Common myeloid progenitor, CD34-positive (primary cell): ENCODE data around the gene SETDB2. TPM values are rescaled to one million over a fixed set of nuclear protein-coding genes. Genes with fewer than 3 reads are reported as not detected.

ENCODE experiments used
- CTCF ChIA-PET: fragments of 350-600 bp; sonication (Branson Sonifier 250); formaldehyde crosslinking; loops from one replicate; lab custom pipeline; 2021; ENCODE audit warnings: antibody characterized with exemption; lab: Charles Lee
- POLR2A ChIA-PET: fragments of 350-600 bp; sonication (Branson Sonifier 250); formaldehyde crosslinking; loops from one replicate; lab custom pipeline; 2021; ENCODE audit warnings: antibody characterized with exemption; lab: Charles Lee
- DNase-seq, 3 donors: peaks; one replicate each; pipeline versions ENCODE4 v3.0.0 to v3.0.0-alpha.2; 2013
- H3K27ac ChIP-seq, 2 experiments: 1 replicate in 1 of 2; 2 replicates in 1 of 2; pipeline ENCODE4 v1.7.0; 2013; ENCODE audit warnings: inconsistent platforms in 2 of 2, low read length in 2 of 2, mild to moderate bottlenecking in 2 of 2, low read depth in 1 of 2, moderate library complexity in 1 of 2; ENCODE audit not compliant: severe bottlenecking in 2 of 2, insufficient read depth in 1 of 2, poor library complexity in 1 of 2
- H3K27me3 ChIP-seq, 5 experiments: replicated peaks in 2 of 5; 1 replicate in 3 of 5; 2 replicates in 2 of 5; pipeline versions ENCODE4 v1.6.1 to v1.7.0; 2013; ENCODE audit warnings: low read length in 4 of 5, mild to moderate bottlenecking in 2 of 5, moderate library complexity in 2 of 5, inconsistent platforms in 1 of 5; ENCODE audit not compliant: insufficient read depth in 5 of 5, control insufficient read depth in 4 of 5
- H3K36me3 ChIP-seq, 4 experiments: 1 replicate in 2 of 4; 2 replicates in 2 of 4; pipeline versions ENCODE4 v1.6.1 to v1.7.0; 2013; ENCODE audit warnings: low read length in 3 of 4, control low read depth in 1 of 4, mild to moderate bottlenecking in 1 of 4; ENCODE audit not compliant: control insufficient read depth in 4 of 4, insufficient read depth in 4 of 4
- H3K4me1 ChIP-seq, 4 experiments: 1 replicate in 3 of 4; 2 replicates in 1 of 4; pipeline versions ENCODE4 v1.6.1 to v1.7.1; 2013; ENCODE audit warnings: low read length in 3 of 4, mild to moderate bottlenecking in 3 of 4, control low read depth in 1 of 4, inconsistent platforms in 1 of 4, moderate library complexity in 1 of 4; ENCODE audit not compliant: control insufficient read depth in 4 of 4, insufficient read depth in 4 of 4; ENCODE audit errors: control extremely low read depth in 1 of 4
- H3K4me3 ChIP-seq, 7 experiments: 1 replicate in 4 of 7; 2 replicates in 3 of 7; pipeline versions ENCODE4 v1.5.1 to v1.7.0; 2013; ENCODE audit warnings: mild to moderate bottlenecking in 7 of 7, low read length in 6 of 7, moderate library complexity in 6 of 7, inconsistent platforms in 2 of 7, low read depth in 2 of 7, control low read depth in 1 of 7; ENCODE audit not compliant: insufficient read depth in 4 of 7, control insufficient read depth in 1 of 7; ENCODE audit errors: extremely low read depth in 1 of 7
- H3K9me3 ChIP-seq, 5 experiments: 1 replicate in 4 of 5; 2 replicates in 1 of 5; pipeline versions ENCODE4 v1.6.1 to v1.7.1; 2013; ENCODE audit warnings: low read length in 4 of 5, mild to moderate bottlenecking in 2 of 5, inconsistent platforms in 1 of 5, low read depth in 1 of 5, moderate library complexity in 1 of 5; ENCODE audit not compliant: control insufficient read depth in 4 of 5, insufficient read depth in 2 of 5; ENCODE audit errors: control extremely low read depth in 1 of 5
- WGBS: methylation state at CpG from one replicate; pipeline ENCODE4 v1.1.5; 2013; ENCODE audit not compliant: insufficient coverage; 5-methylcytosine and 5-hydroxymethylcytosine counted together
- polyA plus RNA-seq: library from polyadenylated mRNA; unstranded; fragments of 120-200 nt; gene quantifications from one replicate; pipeline ENCODE4 v1.2.1, GENCODE V29; 2013

Gene SETDB2
- polyA plus RNA-seq = 33.9 TPM

DNA sequence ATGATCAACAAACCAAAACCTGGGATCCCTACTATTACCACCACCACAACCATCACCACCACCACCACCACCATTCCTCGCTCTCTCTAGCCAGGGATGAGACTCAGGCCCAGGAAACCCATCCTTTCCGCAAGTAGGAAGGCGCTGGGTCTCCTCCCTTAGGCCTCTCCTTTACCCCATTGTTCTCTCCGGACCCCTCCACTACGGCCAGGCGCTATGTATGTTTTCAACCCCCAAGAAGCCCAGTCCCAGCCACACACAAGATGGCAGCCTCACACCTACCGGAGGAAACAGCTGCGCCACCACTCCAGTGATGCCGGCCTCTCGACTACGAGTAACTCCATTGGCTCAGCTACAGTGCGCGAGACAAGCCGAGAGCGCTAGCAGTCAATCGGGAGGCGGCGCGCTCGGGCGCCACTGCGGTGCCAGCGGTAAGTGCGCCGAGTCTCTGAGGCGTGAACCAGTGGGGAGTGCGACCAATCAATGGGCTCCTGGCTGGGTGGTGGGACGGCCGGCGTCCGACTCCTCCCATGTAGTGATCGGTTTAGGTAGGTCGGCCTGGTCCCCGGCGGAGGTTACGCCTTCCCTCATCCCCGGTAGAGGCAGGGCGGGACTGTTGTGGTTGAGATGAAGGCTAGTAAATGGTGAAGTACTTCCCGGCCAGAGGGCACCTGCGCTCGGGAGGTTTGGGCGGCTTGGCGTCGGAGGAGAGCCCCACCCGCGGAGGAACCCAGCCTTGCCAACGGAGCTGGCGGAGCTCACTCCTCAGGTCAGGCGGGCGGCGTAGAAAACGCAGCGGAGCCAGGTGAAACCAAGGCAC lies at the start of gene SETDB2, which contains the start of gene CAB39L:
Gene SETDB2 (plus strand): TSS at position 571 of the 820 bp plus-strand sequence. CDS start 7,620 bp downstream, outside the sequence.
Gene CAB39L (minus strand): TSS at position 361 of the 820 bp plus-strand sequence. CDS start 61,154 bp downstream, outside the sequence.
- peak; percentile 100 for DNase-seq
- no peaks in the 10 kb centered on the region for H3K27me3 ChIP-seq
- CTCF ChIA-PET = interaction anchor here (0.7 to 2.1 kb wide), 11 partner anchors 9 to 164 kb away, joined by 3 to 7 read pairs (median 3); partner anchors contain the start of gene PHF11
- peak within 1 kb of the TSS; percentile 66 to 90 for H3K27ac ChIP-seq
- peaks cover 10 to 50% (median 30%) of the 10 kb centered on the region in 4 experiments for H3K4me1 ChIP-seq
- H3K9me3 ChIP-seq = no peaks in the 10 kb centered on the region
- POLR2A ChIA-PET = interaction anchor here (1.5 kb wide), 1 partner anchor 349 kb away, joined by 6 read pairs; the partner anchor contains the start of gene KPNA3
- H3K36me3 ChIP-seq = peaks cover 0 to under 1% (median 0%) of the 10 kb centered on the region in 4 experiments
- WGBS = under 1% methylated on average over 47 of the region's 53 CpGs
- peak within 1 kb of the TSS; percentile 75 to 90 (median 83) for H3K4me3 ChIP-seq

DNA sequence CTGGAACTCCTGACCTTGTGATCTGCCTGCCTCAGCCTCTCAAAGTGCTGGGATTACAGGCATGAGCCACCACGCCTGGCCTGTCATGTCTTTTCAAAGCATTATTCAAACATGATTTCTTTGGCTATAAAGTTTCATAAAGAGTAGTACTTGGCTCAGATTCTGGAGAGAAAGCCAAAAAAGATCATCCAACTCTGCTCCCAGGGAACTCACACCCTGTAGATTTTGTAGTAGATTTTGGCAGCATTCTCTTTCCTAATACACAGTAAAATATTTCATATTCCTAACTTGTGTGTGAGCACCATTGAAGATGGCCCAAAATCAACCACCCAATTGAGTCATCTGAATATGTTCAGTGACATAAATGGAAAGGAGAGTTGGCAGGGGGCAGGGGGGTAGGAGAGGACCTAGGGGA lies 48.6 kb upstream of the SETDB2 start:
- no peak overlapping the region for H3K27ac ChIP-seq
- no peak for DNase-seq
- CTCF ChIA-PET = no interaction called here

GRCh38 chr13:49395878-49396380 lies 48.1 kb upstream of the SETDB2 start:
- WGBS = no CpG with 5 or more reads among the region's 1 CpG
- no peak for DNase-seq
- peaks cover 0 to 4% (median 0%) of the 10 kb centered on the region in 4 experiments for H3K4me1 ChIP-seq
- no peaks in the 10 kb centered on the region for H3K9me3 ChIP-seq
- no peaks in the 10 kb centered on the region for H3K27me3 ChIP-seq
- CTCF ChIA-PET = no interaction called here
- H3K27ac ChIP-seq = no peak overlapping the region
- no peak overlapping the region for H3K4me3 ChIP-seq
- no peaks in the 10 kb centered on the region for H3K36me3 ChIP-seq
- POLR2A ChIA-PET = no interaction called here

More for the DNA sequence above, 48.6 kb upstream of the SETDB2 start:
- Histone ChIP-seq H3K9me3 (no peaks in the 10 kb centered on the region), H3K27me3 (no peaks in the 10 kb centered on the region), H3K4me3 (no peak overlapping the region), H3K36me3 (no peaks in the 10 kb centered on the region), H3K4me1 (peaks cover 0 to 2% (median 0%) of the 10 kb centered on the region in 4 experiments)
- WGBS = no CpG with 5 or more reads among the region's 1 CpG
- POLR2A ChIA-PET = no interaction called here

DNA sequence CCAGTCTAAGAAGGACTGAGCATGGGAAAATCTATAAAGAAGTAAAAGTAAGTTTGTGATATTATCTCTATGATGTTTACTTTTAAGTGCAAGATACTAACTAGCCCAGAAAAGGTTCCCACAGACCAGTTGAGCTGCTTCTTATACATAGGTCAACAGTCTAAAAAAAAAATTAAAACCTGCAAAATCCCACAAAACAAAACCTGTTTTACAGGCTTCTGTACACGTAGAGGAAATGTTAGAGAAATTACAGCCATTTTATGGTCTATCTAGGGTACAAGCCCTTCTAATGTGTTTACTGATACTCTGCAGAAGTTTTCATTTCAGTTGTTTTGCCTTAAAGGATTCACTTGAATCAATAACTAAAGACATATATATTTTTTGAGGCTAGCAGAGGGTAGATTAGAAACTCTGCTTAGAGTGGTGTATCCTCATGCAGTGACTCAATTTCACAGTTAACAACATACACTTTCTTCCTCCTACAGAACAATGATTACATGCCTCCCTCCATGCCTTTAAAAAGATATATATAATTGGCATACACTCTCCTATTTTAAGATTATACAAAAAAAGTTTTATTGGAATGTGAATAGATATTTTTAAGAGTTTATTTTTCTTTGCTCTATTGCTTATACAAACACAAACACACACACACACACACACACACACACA lies 44.1 kb upstream of the SETDB2 start:
- H3K27me3 ChIP-seq = no peaks in the 10 kb centered on the region
- H3K4me1 ChIP-seq = peaks cover 0 to 10% (median 0%) of the 10 kb centered on the region in 4 experiments
- H3K27ac ChIP-seq = no peak overlapping the region
- H3K4me3 ChIP-seq = peak overlapping the region in 2 of 7 experiments; percentile 48 to 78
- ChIA-PET CTCF (no interaction called here), POLR2A (no interaction called here)
- peaks cover 2 to 10% (median 4%) of the 10 kb centered on the region in 5 experiments for H3K9me3 ChIP-seq
- H3K36me3 ChIP-seq = peaks cover 0 to 2% (median 0%) of the 10 kb centered on the region in 4 experiments
- no CpG with 5 or more reads among the region's 1 CpG for WGBS
- no peak for DNase-seq

GRCh38 chr13:49400755-49401659 lies 43.1 kb upstream of the SETDB2 start:
- Histone ChIP-seq H3K9me3 (peaks cover 2 to 11% (median 4%) of the 10 kb centered on the region in 5 experiments), H3K36me3 (peaks cover 0 to 2% (median 0%) of the 10 kb centered on the region in 4 experiments), H3K4me3 (peak overlapping the region in 6 of 7 experiments; percentile 23 to 78 (median 51)), H3K4me1 (peaks cover 0 to 10% (median 0%) of the 10 kb centered on the region in 4 experiments), H3K27me3 (no peaks in the 10 kb centered on the region), H3K27ac (peak overlapping the region; percentile 37 to 69)
- peak; percentile 62 to 89 (median 83) for DNase-seq
- ChIA-PET CTCF (interaction anchor here (1.1 kb wide), 1 partner anchor 36 kb away, joined by 4 read pairs; no protein-coding TSS in a partner anchor), POLR2A (no interaction called here)
- WGBS = 0% methylated on average over 4 of the region's 7 CpGs

- no peak for DNase-seq
- H3K36me3 ChIP-seq = peaks cover 0 to 2% (median 0%) of the 10 kb centered on the region in 4 experiments
- POLR2A ChIA-PET = no interaction called here
- H3K9me3 ChIP-seq = peaks cover 2 to 11% (median 4%) of the 10 kb centered on the region in 5 experiments
- no peak overlapping the region for H3K27ac ChIP-seq
- H3K27me3 ChIP-seq = no peaks in the 10 kb centered on the region
- CTCF ChIA-PET = no interaction called here
- H3K4me3 ChIP-seq = no peak overlapping the region
- peaks cover 0 to 10% (median 0%) of the 10 kb centered on the region in 4 experiments for H3K4me1 ChIP-seq
- WGBS = 94% methylated on average over 5 of the region's 7 CpGs
These were observed 39.9 kb upstream of the SETDB2 start for GRCh38 chr13:49403996-49404702.
